Endodermal cell (in vitro differentiated cells): ENCODE measurements around the gene S1PR3. TPM values are rescaled to one million over a fixed set of nuclear protein-coding genes. Genes with fewer than 3 reads are reported as not detected.

Experiments used
- DNase-seq: peaks from one replicate; pipeline ENCODE4 v3.0.0-alpha.2; 2017
- H3K27ac ChIP-seq: 2 replicates; pipeline ENCODE4 v1.5.1; 2013; ENCODE audit warnings: mild to moderate bottlenecking, low read depth, low read length, moderate library complexity
- H3K27me3 ChIP-seq: 2 replicates; pipeline ENCODE4 v1.6.1; 2013; ENCODE audit warnings: mild to moderate bottlenecking, low read length, moderate library complexity; ENCODE audit not compliant: insufficient read depth, control insufficient read depth, poor library complexity, severe bottlenecking
- H3K36me3 ChIP-seq: 2 replicates; pipeline ENCODE4 v1.7.0; 2013; ENCODE audit warnings: mild to moderate bottlenecking, low read length, moderate library complexity; ENCODE audit not compliant: control insufficient read depth, insufficient read depth
- H3K4me1 ChIP-seq: one replicate; pipeline ENCODE4 v1.7.0; 2013; ENCODE audit warnings: low read length; ENCODE audit not compliant: control insufficient read depth, insufficient read depth
- H3K4me3 ChIP-seq: 2 replicates; pipeline ENCODE4 v1.5.1; 2013; ENCODE audit warnings: mild to moderate bottlenecking, low read length, moderate library complexity
- H3K9ac ChIP-seq: 2 replicates; pipeline ENCODE4 v1.6.1; 2013; ENCODE audit warnings: mild to moderate bottlenecking, low read length, moderate library complexity; ENCODE audit not compliant: poor library complexity, severe bottlenecking; ENCODE audit errors: extremely low read depth
- H3K9me3 ChIP-seq: 2 replicates; pipeline ENCODE4 v1.6.1; 2013; ENCODE audit warnings: mild to moderate bottlenecking, low read length, moderate library complexity; ENCODE audit not compliant: control insufficient read depth
- H3K27ac Mint-ChIP-seq: 2 replicates; pipeline ENCODE4 v1.8.0; 2020; ENCODE audit warnings: mixed read lengths
- H3K27me3 Mint-ChIP-seq: 2 replicates; pipeline ENCODE4 v1.8.0; 2021; ENCODE audit warnings: mild to moderate bottlenecking, mixed read lengths; ENCODE audit not compliant: insufficient read depth
- H3K36me3 Mint-ChIP-seq: 2 replicates; pipeline ENCODE4 v1.8.0; 2020; ENCODE audit warnings: low read depth, mixed read lengths
- H3K4me1 Mint-ChIP-seq: 2 replicates; pipeline ENCODE4 v1.8.0; 2020; ENCODE audit warnings: mixed read lengths
- H3K4me3 Mint-ChIP-seq: 2 replicates; pipeline ENCODE4 v1.8.0; 2020; ENCODE audit warnings: mild to moderate bottlenecking, moderate library complexity, mixed read lengths
- H3K9me3 Mint-ChIP-seq: 2 replicates; pipeline ENCODE4 v1.8.0; 2020; ENCODE audit warnings: mild to moderate bottlenecking, mixed read lengths
- CTCF ChIP-seq: fragments of 200-600 bp; sonication (generic); conservative IDR thresholded peaks from 2 replicates; pipeline ENCODE4 v1.5.0; 2021; ENCODE audit warnings: antibody characterized with exemption, mild to moderate bottlenecking
- WGBS, 2 experiments: methylation state at CpG; one replicate each; pipeline versions ENCODE4 v1.1.5 to v1.1.7; 2013; ENCODE audit warnings: missing lambda C conversion rate in 2 of 2, mixed read lengths in 1 of 2; ENCODE audit not compliant: insufficient coverage in 1 of 2, insufficient read length in 1 of 2; 5-methylcytosine and 5-hydroxymethylcytosine counted together
- total RNA-seq, 2 donors: library from RNA; stranded (reverse); fragmentation: NEBNext Ultra II Directional in 1 of 2; extraction: Animal tissue kit (Norgen Biotek cat#: 25700) in 1 of 2; gene quantifications; 2 replicates in 1 of 2; 3 replicates in 1 of 2; pipeline ENCODE4 v1.2.1, GENCODE V29; 2021

Gene S1PR3
- total RNA-seq, 2 donors from 2014 or later, result 53.6 to 95.2 TPM

GRCh38 chr9:89042984-89043383, 51.7 kb downstream of the S1PR3 start:
- WGBS, 2 experiments, result 94 to 96% methylated on average over 8 to 9 of the region's 9 CpGs
- Mint-ChIP-seq H3K27ac (no peak overlapping the region), H3K4me3 (no peak overlapping the region), H3K4me1 (no peaks in the 10 kb centered on the region), H3K9me3 (no peaks in the 10 kb centered on the region), H3K36me3 (no peaks in the 10 kb centered on the region), H3K27me3 (no peaks in the 10 kb centered on the region)
- Histone ChIP-seq H3K27ac (no peak overlapping the region), H3K4me3 (no peak overlapping the region), H3K9me3 (no peaks in the 10 kb centered on the region), H3K9ac (no peak overlapping the region), H3K36me3 (no peaks in the 10 kb centered on the region), H3K27me3 (no peaks in the 10 kb centered on the region), H3K4me1 (no peaks in the 10 kb centered on the region)
- DNase-seq, result no peak
- TF ChIP-seq CTCF, result no peak

- no peaks in the 10 kb centered on the region for H3K4me1 ChIP-seq
- no peaks in the 10 kb centered on the region for H3K9me3 Mint-ChIP-seq
- H3K27ac ChIP-seq, result no peak overlapping the region
- no peak overlapping the region for H3K27ac Mint-ChIP-seq
- no peak overlapping the region for H3K4me3 ChIP-seq
- DNase-seq, result no peak
- 93 to 100% methylated on average over 2 of the region's 2 CpGs for WGBS, 2 experiments
- H3K4me3 Mint-ChIP-seq, result no peak overlapping the region
- H3K36me3 ChIP-seq, result no peaks in the 10 kb centered on the region
- H3K9me3 ChIP-seq, result no peaks in the 10 kb centered on the region
- H3K9ac ChIP-seq, result no peak overlapping the region
- no peaks in the 10 kb centered on the region for H3K27me3 Mint-ChIP-seq
- H3K4me1 Mint-ChIP-seq, result no peaks in the 10 kb centered on the region
- H3K27me3 ChIP-seq, result no peaks in the 10 kb centered on the region
- no peak for TF ChIP-seq CTCF
- no peaks in the 10 kb centered on the region for H3K36me3 Mint-ChIP-seq
Observed at GRCh38 chr9:89044104-89044503, 52.8 kb downstream of the S1PR3 start.

GRCh38 chr9:89044881-89045280, 53.6 kb downstream of the S1PR3 start:
- H3K4me1 ChIP-seq, result no peaks in the 10 kb centered on the region
- no peaks in the 10 kb centered on the region for H3K27me3 ChIP-seq
- H3K4me1 Mint-ChIP-seq, result no peaks in the 10 kb centered on the region
- H3K36me3 ChIP-seq, result no peaks in the 10 kb centered on the region
- no peaks in the 10 kb centered on the region for H3K9me3 Mint-ChIP-seq
- H3K27me3 Mint-ChIP-seq, result no peaks in the 10 kb centered on the region
- H3K9ac ChIP-seq, result no peak overlapping the region
- H3K27ac ChIP-seq, result no peak overlapping the region
- H3K36me3 Mint-ChIP-seq, result no peaks in the 10 kb centered on the region
- WGBS, 2 experiments, result 91 to 100% methylated on average over 1 to 4 of the region's 4 CpGs
- no peaks in the 10 kb centered on the region for H3K9me3 ChIP-seq
- DNase-seq, result no peak
- no peak overlapping the region for H3K4me3 Mint-ChIP-seq
- no peak overlapping the region for H3K4me3 ChIP-seq
- TF ChIP-seq CTCF, result no peak
- no peak overlapping the region for H3K27ac Mint-ChIP-seq
